H1 (cell line): ENCODE results near the gene CCDC59. TPM values are rescaled to one million over a fixed set of nuclear protein-coding genes. Genes with fewer than 3 reads are reported as not detected.

ENCODE experiments used
- CTCF ChIA-PET: fragments of 300-600 bp; sonication (Branson Sonifier 250); formaldehyde crosslinking; loops from one replicate; lab custom pipeline; 2021; ENCODE audit not compliant: partially characterized antibody; lab: Charles Lee
- POLR2A ChIA-PET: fragments of 300-600 bp; sonication (Branson Sonifier 250); formaldehyde crosslinking; loops from one replicate; lab custom pipeline; 2021; ENCODE audit warnings: inconsistent platforms; ENCODE audit not compliant: partially characterized antibody; lab: Charles Lee
- DNase-seq, 2 experiments: peaks; one replicate each; pipeline versions ENCODE4 v3.0.0 to v3.0.0-alpha.2; 2010 to 2022; ENCODE audit warnings: low spot score in 2 of 2, low read depth in 1 of 2, mixed read lengths in 1 of 2
- FAIRE-seq: peaks from 2 replicates; lab custom pipeline; 2011; peaks lifted over from hg19 to GRCh38; lab: Jason Lieb, UNC
- H2AFZ ChIP-seq: 2 replicates; pipeline ENCODE4 v1.8.1; 2012; ENCODE audit warnings: low read length, inconsistent platforms
- H2AK5ac ChIP-seq: 2 replicates; pipeline ENCODE4 v1.6.1; 2013; ENCODE audit warnings: low read depth, low read length
- H2BK120ac ChIP-seq: replicated peaks from 2 replicates; pipeline ENCODE3; 2013; ENCODE audit warnings: low read depth, low read length, inconsistent platforms
- H2BK12ac ChIP-seq: 2 replicates; pipeline ENCODE4 v1.6.1; 2013; ENCODE audit warnings: low read depth, low read length
- H2BK15ac ChIP-seq: 2 replicates; pipeline ENCODE4 v1.6.1; 2013; ENCODE audit warnings: low read length
- H2BK20ac ChIP-seq: 2 replicates; pipeline ENCODE4 v1.6.1; 2013; ENCODE audit warnings: low read length
- H2BK5ac ChIP-seq: 2 replicates; pipeline ENCODE4 v1.6.1; 2013; ENCODE audit warnings: low read depth, low read length
- H3K14ac ChIP-seq: 2 replicates; pipeline ENCODE4 v1.6.1; 2013; ENCODE audit warnings: inconsistent platforms; ENCODE audit not compliant: insufficient read length
- H3K18ac ChIP-seq: 2 replicates; pipeline ENCODE4 v1.6.1; 2013; ENCODE audit warnings: low read length; ENCODE audit errors: extremely low read depth
- H3K23ac ChIP-seq: 2 replicates; pipeline ENCODE4 v1.6.1; 2013; ENCODE audit warnings: inconsistent platforms; ENCODE audit not compliant: insufficient read length
- H3K23me2 ChIP-seq: 2 replicates; pipeline ENCODE4 v1.6.1; 2013; ENCODE audit warnings: low read depth, low read length
- H3K27ac ChIP-seq: 2 replicates; pipeline ENCODE4 v1.6.1; 2011; ENCODE audit warnings: low read depth, low read length, inconsistent platforms
- H3K27me3 ChIP-seq, 4 experiments: replicated peaks in 1 of 4; 1 replicate in 1 of 4; 2 replicates in 3 of 4; pipeline versions ENCODE4 v1.6.1 to v1.8.1; 2011 to 2013; ENCODE audit warnings: low read length in 3 of 4, mild to moderate bottlenecking in 3 of 4, inconsistent platforms in 2 of 4, mixed read lengths in 2 of 4, moderate library complexity in 1 of 4; ENCODE audit not compliant: control insufficient read depth in 3 of 4, insufficient read depth in 3 of 4; ENCODE audit errors: extremely low read depth in 1 of 4
- H3K36me3 ChIP-seq, 4 experiments: 2 replicates each; pipeline versions ENCODE4 v1.6.1 to v1.8.1; 2011 to 2013; ENCODE audit warnings: mild to moderate bottlenecking in 4 of 4, low read length in 3 of 4, moderate library complexity in 2 of 4, control low read depth in 1 of 4, inconsistent platforms in 1 of 4; ENCODE audit not compliant: insufficient read depth in 4 of 4, control insufficient read depth in 2 of 4
- H3K4ac ChIP-seq: replicated peaks from 2 replicates; pipeline ENCODE3; 2013; ENCODE audit warnings: low read length, low read depth, mixed read lengths, inconsistent platforms; ENCODE audit not compliant: insufficient read length
- H3K4me1 ChIP-seq, 4 experiments: replicated peaks in 1 of 4; 1 replicate in 1 of 4; 2 replicates in 3 of 4; pipeline versions ENCODE4 v1.6.1 to v1.8.1; 2011 to 2013; ENCODE audit warnings: low read length in 3 of 4, inconsistent platforms in 2 of 4, mixed read lengths in 1 of 4; ENCODE audit not compliant: insufficient read depth in 4 of 4, control insufficient read depth in 3 of 4
- H3K4me2 ChIP-seq, 2 experiments: 2 replicates each; pipeline versions ENCODE4 v1.6.1 to v1.8.1; 2011 to 2013; ENCODE audit warnings: low read depth in 2 of 2, low read length in 2 of 2, control low read depth in 1 of 2, inconsistent platforms in 1 of 2, mild to moderate bottlenecking in 1 of 2; ENCODE audit not compliant: insufficient read depth in 1 of 2
- H3K4me3 ChIP-seq, 4 experiments: fragments of 200-600, 300-600 bp in 1 of 4; sonication (generic), shearing (Covaris generic), sonication (Bioruptor Twin) in 1 of 4; 2 replicates each; pipeline versions ENCODE4 v1.5.1 to v1.8.1; 2011 to 2016; ENCODE audit warnings: low read length in 4 of 4, low read depth in 3 of 4, control low read depth in 2 of 4, inconsistent platforms in 2 of 4, mild to moderate bottlenecking in 2 of 4, mixed read lengths in 1 of 4, moderate library complexity in 1 of 4; ENCODE audit not compliant: insufficient read depth in 2 of 4; ENCODE audit errors: extremely low read depth in 1 of 4
- H3K56ac ChIP-seq: replicated peaks from 2 replicates; pipeline ENCODE3; 2013; ENCODE audit warnings: low read depth, mild to moderate bottlenecking, mixed read lengths, low read length, inconsistent platforms; ENCODE audit not compliant: insufficient read length
- H3K79me1 ChIP-seq: 2 replicates; pipeline ENCODE4 v1.6.1; 2013; ENCODE audit warnings: low read depth, low read length, control low read depth
- H3K79me2 ChIP-seq, 2 experiments: 2 replicates each; pipeline versions ENCODE4 v1.6.1 to v1.8.1; 2012 to 2013; ENCODE audit warnings: low read length in 2 of 2, mild to moderate bottlenecking in 2 of 2, inconsistent platforms in 1 of 2; ENCODE audit not compliant: insufficient read depth in 2 of 2, control insufficient read depth in 1 of 2
- H3K9ac ChIP-seq, 4 experiments: replicated peaks in 1 of 4; 1 replicate in 1 of 4; 2 replicates in 3 of 4; pipeline versions ENCODE4 v1.6.1 to v1.8.1; 2011 to 2013; ENCODE audit warnings: low read depth in 3 of 4, low read length in 3 of 4, control low read depth in 2 of 4, mild to moderate bottlenecking in 2 of 4, moderate library complexity in 2 of 4, inconsistent platforms in 1 of 4; ENCODE audit errors: extremely low read depth in 1 of 4
- H3K9me3 ChIP-seq, 2 experiments: 2 replicates each; pipeline versions ENCODE4 v1.6.1 to v1.8.1; 2012 to 2013; ENCODE audit warnings: mild to moderate bottlenecking in 2 of 2, moderate library complexity in 2 of 2, control low read depth in 1 of 2, inconsistent platforms in 1 of 2, low read depth in 1 of 2, low read length in 1 of 2, mixed read lengths in 1 of 2; ENCODE audit not compliant: insufficient read depth in 2 of 2
- H4K20me1 ChIP-seq, 2 experiments: replicated peaks in 1 of 2; 2 replicates each; pipeline versions ENCODE3 to v1.8.1; 2011 to 2013; ENCODE audit warnings: inconsistent platforms in 2 of 2, low read length in 2 of 2, mild to moderate bottlenecking in 1 of 2; ENCODE audit not compliant: insufficient read depth in 2 of 2, control insufficient read depth in 1 of 2
- H4K5ac ChIP-seq: 2 replicates; pipeline ENCODE4 v1.6.1; 2013; ENCODE audit warnings: low read length, low read depth, mixed read lengths, inconsistent platforms; ENCODE audit not compliant: insufficient read length
- H4K8ac ChIP-seq: 2 replicates; pipeline ENCODE4 v1.8.0; 2013; ENCODE audit warnings: mild to moderate bottlenecking, moderate library complexity, low read length, inconsistent platforms; ENCODE audit not compliant: insufficient read depth; ENCODE audit errors: extremely low read depth
- H4K91ac ChIP-seq: replicated peaks from 2 replicates; pipeline ENCODE3; 2013; ENCODE audit warnings: low read length, mixed read lengths, inconsistent platforms; ENCODE audit not compliant: insufficient read length
- ASH2L ChIP-seq: fragments of 200-600, 300-600 bp; sonication (generic); IDR thresholded peaks from one replicate; pipeline ENCODE4 v1.7.1; 2017; ENCODE audit warnings: low read length
- BRCA1 ChIP-seq: IDR thresholded peaks from 2 replicates; pipeline ENCODE4 v1.6.1; 2012; ENCODE audit warnings: low read depth, low read length, improper control_type of control experiment
- JUN ChIP-seq: IDR thresholded peaks from 2 replicates; pipeline ENCODE4 v1.6.1; 2011; ENCODE audit warnings: low read depth, mild to moderate bottlenecking, improper control_type of control experiment, low read length
- KDM1A ChIP-seq: fragments of 200-600, 300-600 bp; sonication (generic); IDR thresholded peaks from 2 replicates; pipeline ENCODE4 v1.7.1; 2016; ENCODE audit warnings: mild to moderate bottlenecking, low read length, borderline replicate concordance
- KDM4A ChIP-seq: IDR thresholded peaks from one replicate; pipeline ENCODE4 v1.7.1; 2012; ENCODE audit warnings: low read depth, mild to moderate bottlenecking, moderate library complexity, low read length, inconsistent platforms; ENCODE audit not compliant: severe bottlenecking
- NANOG ChIP-seq: IDR thresholded peaks from 2 replicates; pipeline ENCODE4 v1.6.1; 2011; ENCODE audit warnings: low read length, low read depth, mild to moderate bottlenecking, inconsistent platforms; ENCODE audit not compliant: insufficient read depth, poor library complexity, severe bottlenecking
- RBBP5 ChIP-seq: IDR thresholded peaks from 2 replicates; pipeline ENCODE4 v1.7.1; 2012; ENCODE audit warnings: low read depth, mild to moderate bottlenecking, inconsistent platforms, low read length, moderate library complexity, borderline replicate concordance
- RXRA ChIP-seq: IDR thresholded peaks from 2 replicates; pipeline ENCODE4 v1.6.1; 2011; ENCODE audit warnings: low read depth, mild to moderate bottlenecking, low read length, moderate library complexity; ENCODE audit not compliant: insufficient read depth
- SRF ChIP-seq: IDR thresholded peaks from 2 replicates; pipeline ENCODE4 v1.6.1; 2011; ENCODE audit warnings: mild to moderate bottlenecking, low read depth, low read length, moderate library complexity
- whole genome bisulfite sequencing, 2 experiments: shearing (Covaris generic) in 1 of 2; methylation state at CpG; one replicate each; pipeline versions ENCODE4 v1.1.6 to v1.1.7; 2013 to 2015; ENCODE audit warnings: low lambda C conversion rate in 2 of 2, mixed read lengths in 2 of 2, inconsistent platforms in 1 of 2, low coverage in 1 of 2, missing lambda C conversion rate in 1 of 2; ENCODE audit not compliant: insufficient replicate concordance in 2 of 2, insufficient coverage in 1 of 2, insufficient read length in 1 of 2; ENCODE audit errors: extremely low coverage in 1 of 2, missing lambda C conversion rate in 1 of 2; 5-methylcytosine and 5-hydroxymethylcytosine counted together
- polyA plus RNA-seq, 7 experiments: library from polyadenylated mRNA; depleted of rRNA in 3 of 7; stranded (reverse) in 5 of 7; unstranded in 2 of 7; fragments of >200 nt in 5 of 7; fragments of 200-250 nt in 2 of 7; gene quantifications; 1 replicate in 5 of 7; 2 replicates in 1 of 7; 4 replicates in 1 of 7; pipeline versions ENCODE4 v1.2.1 to v1.2.3, GENCODE V29; 2011 to 2013; ENCODE audit warnings: missing spikeins in 2 of 7, mixed read lengths in 2 of 7
- total RNA-seq: library from RNA; stranded (reverse); fragmentation: NEBNext Ultra II Directional; extraction: Animal tissue kit (Norgen Biotek cat#: 25700); gene quantifications from 2 replicates; pipeline ENCODE4 v1.2.1, GENCODE V29; 2021

The CCDC59 gene
- total and polyA plus RNA-seq, 2 of the 8 experiments (the other 6 are each of a cell fraction or from before 2014, with no cell fraction given) = 11.6 to 54.0 TPM

GRCh38 chr12:82363990-82364389 lies 5.8 kb upstream of the CCDC59 start:
- Histone ChIP-seq H3K18ac (no peak overlapping the region), H3K4me2 (no peak overlapping the region), H2BK12ac (no peak overlapping the region), H4K8ac (no peak overlapping the region), H3K4ac (no peak overlapping the region), H3K79me2 (peaks cover 0 to 64% of the 10 kb centered on the region in 2 experiments; a peak in 2 of 4 replicates), H4K20me1 (no peaks in the 10 kb centered on the region), H4K5ac (no peak overlapping the region), H3K9ac (no peak overlapping the region), H3K56ac (no peak overlapping the region), H3K27me3 (no peaks in the 10 kb centered on the region), H2AFZ (no peak overlapping the region), H3K14ac (no peak overlapping the region), H3K9me3 (no peaks in the 10 kb centered on the region; a peak in 1 of 4 replicates), H3K36me3 (peaks cover 0 to 4% (median 0%) of the 10 kb centered on the region in 4 experiments; a peak in 2 of 8 replicates), H3K4me1 (no peaks in the 10 kb centered on the region; a peak in 2 of 7 replicates), H3K27ac (no peak overlapping the region), H2BK5ac (no peak overlapping the region), H3K79me1 (no peaks in the 10 kb centered on the region), H3K4me3 (no peak overlapping the region), H4K91ac (no peak overlapping the region), H2BK120ac (no peak overlapping the region), H2BK15ac (no peak overlapping the region), H2AK5ac (no peak overlapping the region), H2BK20ac (no peak overlapping the region), H3K23ac (no peak overlapping the region), H3K23me2 (peaks cover 1% of the 10 kb centered on the region; the same call in 1 of the 2 replicates)
- ChIA-PET POLR2A (no interaction called here), CTCF (no interaction called here)
- DNase-seq = no peak
- FAIRE-seq = no peak
- 83% methylated on average over 4 of the region's 4 CpGs; no CpG with 5 or more reads in 1 of the 2 experiments for WGBS, 2 experiments
- TF ChIP-seq RBBP5 (no peak), RXRA (no peak), ASH2L (no peak), JUN (no peak), NANOG (no peak), KDM4A (no peak), BRCA1 (no peak), SRF (no peak), KDM1A (no peak)
